HG03108 (cell line): ENCODE measurements around the gene DDA1.

Source experiments
- ATAC-seq: cut with Tn5 transposase; IDR thresholded peaks from one replicate; pipeline ENCODE4 v1.9.1; 2021; ENCODE audit warnings: moderate library complexity; ENCODE audit not compliant: unreplicated experiment

DDA1 gene

DNA sequence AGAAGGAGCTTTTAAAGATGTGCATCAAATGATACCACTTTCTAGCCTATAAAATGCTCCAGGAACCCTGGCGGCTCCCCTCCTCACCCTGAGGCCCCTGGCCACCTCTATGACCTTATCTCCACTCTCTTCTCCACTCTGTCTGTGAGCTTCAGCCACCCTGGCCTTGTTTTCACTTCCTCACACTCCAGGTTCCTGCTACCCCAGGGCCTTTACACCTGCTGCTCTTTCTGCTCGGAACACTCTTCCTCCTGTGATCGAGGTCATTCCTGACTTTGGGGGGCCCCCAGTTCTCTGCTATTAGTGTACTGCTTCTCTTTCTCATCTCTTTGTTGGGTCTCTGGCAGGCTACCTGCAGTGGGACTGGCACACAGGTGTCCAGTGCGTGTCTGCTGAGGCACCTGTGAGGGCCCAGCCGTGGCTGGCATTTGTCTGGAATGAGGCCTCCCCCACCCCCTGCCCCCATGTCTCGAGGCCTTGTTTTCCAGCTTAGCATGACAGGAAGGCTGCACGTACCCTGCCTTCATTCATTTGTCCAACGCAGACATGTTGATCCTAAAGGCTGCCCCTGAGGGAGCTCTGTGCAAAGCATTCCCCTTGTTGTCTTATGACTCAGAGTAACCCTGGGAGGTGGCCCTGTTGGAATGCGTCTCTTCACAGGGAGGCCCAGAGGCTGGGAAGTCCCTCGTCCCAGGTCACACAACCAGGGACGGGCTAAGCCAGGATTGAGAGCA, 2.3 kb downstream of the DDA1 start:
- no peak for ATAC-seq

DNA sequence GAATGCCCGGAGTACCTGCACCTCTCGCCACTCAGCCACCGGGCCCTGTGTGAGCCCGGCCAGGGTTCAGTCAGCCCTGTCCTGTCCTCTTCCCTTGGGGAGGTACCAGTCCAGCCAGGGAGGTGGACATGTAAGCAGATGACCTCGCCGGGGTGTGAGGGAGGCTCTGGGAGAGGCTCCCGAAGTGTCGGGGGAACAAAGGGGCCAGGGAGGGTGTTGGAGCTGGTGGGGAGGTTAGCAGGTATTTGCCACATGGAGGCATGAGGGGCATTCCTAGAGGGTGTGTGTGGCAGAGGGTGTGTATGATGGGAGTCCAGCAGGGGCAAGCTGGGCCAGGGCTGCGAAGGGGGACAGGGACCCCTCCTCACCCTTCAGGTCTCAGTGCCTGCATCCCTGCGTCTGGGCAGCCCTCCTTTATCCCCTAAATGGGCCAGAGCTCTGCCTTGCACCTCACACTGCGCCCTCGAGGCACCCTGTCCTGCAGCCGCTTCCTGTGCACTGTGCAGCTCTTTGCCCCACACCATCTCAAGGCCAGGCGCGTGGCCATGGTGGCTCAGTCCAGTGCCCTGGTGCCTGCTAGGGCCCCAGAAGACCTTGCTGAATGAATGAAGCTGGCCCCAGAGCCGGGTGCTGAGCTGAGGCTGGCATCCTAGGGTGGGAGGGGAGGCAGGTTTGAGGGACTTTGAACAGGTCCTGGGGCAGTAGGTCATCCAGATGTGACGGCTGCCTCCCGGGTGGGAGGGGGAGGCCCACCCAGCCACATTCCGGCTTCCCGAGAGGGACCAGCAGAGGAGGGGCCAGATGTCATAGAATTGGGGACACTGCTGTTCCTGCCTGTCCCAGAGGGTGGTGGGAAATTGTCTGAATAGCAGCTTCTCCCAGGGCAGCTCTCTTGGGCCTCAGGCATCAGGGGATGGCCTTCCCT, 3.1 kb downstream of the DDA1 start:
- no peak for ATAC-seq

DNA sequence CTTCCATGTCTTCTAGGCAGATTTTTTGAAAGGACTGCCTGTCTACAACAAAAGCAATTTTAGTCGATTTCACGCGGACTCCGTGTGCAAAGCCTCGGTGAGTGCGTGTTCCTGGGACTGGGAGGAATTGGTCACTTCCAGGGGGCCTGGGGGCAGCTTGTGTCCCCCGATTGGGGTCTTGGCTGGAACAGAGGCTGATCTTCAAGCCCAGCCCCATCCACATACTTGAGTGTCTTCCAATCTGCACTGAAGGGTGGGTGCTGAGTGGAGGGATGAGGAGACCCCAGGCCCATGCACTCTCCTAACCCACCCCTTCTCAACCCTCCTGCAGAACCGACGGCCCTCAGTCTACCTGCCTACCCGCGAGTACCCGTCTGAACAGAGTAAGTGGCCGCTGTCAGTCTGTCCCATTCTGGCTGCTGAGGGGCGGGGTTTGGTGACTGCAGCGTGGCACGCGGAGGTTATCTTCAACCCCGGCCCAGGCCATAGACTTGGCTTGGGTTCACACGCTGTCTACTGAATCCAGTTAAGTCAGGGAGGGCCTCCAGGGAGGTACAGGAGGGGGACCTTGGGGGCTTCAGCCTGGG, 4.7 kb downstream of the DDA1 start:
- no peak for ATAC-seq

DNA sequence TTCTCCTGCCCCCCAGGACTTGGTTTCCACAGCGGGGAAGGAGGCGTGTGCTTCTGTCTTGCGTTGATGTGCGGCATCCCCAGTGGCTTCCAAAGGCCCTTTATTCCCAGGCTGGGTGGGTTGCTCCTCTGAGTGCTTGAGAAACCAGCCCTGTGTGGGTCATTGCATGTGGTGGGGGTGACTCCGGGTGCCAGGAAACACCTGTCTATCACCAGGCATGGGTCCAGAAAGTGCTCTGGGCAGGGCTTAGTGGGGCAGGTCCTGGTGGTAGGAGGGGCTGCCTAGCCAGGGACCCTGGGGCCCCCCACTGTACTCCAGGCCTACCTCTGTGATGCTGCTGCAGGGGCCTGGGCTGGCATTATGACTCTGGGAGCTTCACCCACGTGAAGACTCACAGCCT, 9.6 kb downstream of the DDA1 start:
- no peak for ATAC-seq

DNA sequence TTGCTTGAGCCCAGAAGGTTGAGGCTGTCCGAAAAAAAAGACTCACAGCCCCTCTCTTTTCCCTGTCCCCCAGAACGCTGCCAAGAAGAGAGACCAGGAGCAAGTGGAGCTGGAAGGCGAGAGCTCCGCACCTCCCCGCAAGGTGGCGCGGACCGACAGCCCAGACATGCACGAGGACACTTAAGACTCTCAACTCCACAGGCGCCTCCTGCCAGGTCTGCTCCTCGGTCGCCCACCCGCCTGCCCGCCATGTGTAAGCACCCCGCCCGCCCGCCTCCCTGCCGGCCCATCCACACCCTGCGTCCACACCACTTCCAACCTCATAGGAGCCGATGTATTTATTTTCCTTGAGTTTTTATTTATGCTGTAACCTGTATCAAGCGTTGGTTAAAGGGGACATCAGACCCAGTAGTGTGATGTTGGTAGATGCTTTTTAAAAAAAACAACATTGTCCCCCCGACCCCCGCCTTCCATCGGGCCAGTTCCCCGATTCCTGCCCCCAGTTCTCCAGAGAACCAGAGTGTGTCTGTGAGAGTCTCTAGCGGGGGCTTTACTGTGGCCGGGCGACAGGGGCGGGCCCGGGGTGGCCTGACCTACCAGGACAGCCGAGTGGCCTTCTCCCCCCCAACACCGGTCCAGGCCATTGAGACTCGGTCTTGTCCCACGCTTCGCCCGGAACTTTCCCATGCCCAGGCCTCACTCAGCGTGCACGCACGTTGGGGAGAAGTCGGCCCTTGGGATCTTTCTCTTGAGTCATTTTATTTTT, 10.3 kb downstream of the DDA1 start:
- no peak for ATAC-seq

DNA sequence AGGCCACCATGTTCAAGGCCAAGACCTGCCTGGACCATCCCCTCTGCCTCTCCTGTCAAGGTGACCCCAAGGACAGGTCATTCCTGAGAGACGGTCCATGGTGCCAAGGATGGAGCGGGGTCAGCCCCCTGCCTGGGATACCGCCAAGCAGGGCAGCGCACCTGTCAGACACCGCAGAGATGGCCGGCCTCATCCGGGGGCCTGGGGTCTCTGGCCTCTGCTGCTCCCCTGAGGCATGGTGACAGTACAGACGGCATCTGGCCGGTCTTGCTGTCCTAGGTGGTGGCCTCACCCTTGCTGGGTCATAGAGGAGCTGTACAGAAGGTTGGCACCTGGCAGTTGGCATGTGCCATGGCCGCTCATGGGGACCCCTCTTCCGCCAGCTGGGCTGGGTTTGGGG, 11.1 kb downstream of the DDA1 start:
- ATAC-seq = no peak

DNA sequence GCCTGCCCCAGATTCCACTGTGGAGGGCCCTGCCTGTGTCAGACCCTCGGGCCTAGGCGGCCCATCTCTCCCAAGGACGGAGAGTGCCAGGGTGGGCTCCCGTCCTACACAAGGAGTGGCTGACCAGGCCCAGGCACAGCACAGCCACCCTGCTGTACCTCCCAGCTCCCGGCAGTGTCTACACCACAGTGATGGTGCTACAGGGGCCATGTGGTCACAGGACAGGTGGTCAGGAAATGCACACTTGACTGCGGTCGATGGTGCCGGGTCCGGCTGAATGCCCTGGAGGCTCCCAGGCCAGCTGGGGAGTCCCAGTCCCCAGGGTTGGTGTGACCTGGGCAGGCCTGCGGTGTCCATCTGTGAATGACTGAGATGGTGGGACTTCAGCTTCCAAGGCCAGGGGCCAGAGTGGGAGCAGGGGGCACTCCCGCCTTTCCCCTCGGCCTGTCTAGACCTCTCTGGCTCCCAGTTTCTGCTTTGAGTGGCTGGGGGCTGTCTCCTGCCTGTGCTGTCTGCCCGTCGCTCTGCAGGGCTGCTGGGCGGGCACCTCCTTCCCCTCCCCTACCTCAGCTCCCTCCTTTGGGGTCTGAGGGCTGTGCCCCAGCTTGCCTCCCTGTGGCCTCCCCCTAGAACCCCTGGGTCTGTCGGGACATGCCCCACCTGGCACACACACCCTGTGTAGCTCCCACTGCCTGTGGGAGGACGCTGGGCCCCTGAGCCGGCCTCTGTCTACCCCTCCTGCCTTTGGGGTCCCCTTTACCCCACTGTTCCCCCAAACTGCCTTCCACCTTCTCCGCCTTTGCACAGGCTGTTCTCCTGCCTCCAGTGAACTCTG, 12.5 kb downstream of the DDA1 start:
- ATAC-seq = no peak

DNA sequence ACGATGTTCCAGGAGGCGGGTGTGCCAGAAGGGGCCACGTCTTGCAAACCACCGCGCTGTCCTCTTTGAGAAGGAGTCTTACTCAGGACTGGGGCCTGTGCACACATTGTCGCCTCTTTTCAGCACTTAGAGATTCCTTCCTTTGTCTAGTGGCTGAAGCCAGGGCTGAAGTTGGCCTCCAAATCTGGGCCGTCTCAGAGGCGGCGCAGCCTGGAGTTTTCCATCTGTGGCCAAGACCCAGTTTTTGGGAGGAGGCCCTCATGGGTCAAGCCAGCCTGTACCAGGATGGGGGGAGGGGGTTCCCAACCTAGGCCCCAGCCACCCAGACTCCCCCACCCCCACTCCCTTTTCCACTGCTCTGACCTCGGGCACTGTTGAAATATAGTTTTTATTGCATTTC, 13.5 kb downstream of the DDA1 start:
- no peak for ATAC-seq

DNA sequence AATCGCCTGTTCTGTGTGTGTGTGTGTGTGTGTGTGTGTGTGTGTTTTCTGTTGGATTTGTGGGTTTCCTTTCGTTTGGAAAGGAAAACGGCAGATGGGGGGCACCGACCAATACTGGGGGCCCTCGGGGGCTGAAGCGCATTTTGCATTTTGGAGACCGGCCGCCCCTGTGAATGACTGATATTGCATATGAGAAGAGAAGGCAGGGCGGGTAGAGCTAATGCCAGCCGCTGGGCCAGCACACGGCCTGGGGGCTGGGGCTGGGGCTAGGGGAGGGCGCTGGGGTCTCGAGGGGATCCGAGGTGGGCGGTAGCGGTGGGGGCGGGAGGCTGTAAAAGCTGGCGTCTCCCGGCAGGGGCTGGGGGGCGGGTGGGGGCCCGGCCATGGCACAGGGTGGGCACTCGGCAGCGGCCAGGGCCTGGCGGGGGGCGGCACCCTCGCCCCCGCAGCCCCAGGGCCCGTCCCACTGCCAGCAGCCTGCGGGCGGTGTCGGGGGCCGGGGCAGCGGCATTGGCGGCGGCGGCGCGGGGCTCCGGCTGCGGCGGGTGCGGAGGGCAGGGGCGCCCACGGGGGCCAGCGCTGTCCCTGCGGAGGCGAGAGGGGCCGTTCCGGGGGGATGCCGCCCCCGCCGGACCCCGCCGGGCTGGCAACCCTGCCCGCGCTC, 14.1 kb downstream of the DDA1 start:
- ATAC-seq = no peak

DNA sequence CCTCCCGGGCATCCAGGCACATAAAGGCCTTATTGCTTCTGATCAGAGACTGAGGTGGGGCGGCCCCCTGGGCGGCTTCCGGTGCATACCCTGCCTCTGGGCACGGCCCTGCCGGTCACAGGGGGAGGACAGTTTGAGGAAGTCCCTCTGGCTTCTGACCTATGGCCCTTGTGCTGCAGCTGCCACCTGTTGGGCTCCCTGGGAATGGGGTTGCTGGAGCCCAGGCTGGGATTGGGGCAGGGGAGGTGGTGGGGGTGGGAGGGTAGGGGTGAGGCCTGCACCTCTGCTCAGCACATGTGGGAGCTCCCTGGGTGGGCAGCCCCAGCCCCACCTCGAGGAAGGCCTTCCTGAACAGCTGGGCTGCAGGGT, 14.6 kb downstream of the DDA1 start:
- no peak for ATAC-seq

DNA sequence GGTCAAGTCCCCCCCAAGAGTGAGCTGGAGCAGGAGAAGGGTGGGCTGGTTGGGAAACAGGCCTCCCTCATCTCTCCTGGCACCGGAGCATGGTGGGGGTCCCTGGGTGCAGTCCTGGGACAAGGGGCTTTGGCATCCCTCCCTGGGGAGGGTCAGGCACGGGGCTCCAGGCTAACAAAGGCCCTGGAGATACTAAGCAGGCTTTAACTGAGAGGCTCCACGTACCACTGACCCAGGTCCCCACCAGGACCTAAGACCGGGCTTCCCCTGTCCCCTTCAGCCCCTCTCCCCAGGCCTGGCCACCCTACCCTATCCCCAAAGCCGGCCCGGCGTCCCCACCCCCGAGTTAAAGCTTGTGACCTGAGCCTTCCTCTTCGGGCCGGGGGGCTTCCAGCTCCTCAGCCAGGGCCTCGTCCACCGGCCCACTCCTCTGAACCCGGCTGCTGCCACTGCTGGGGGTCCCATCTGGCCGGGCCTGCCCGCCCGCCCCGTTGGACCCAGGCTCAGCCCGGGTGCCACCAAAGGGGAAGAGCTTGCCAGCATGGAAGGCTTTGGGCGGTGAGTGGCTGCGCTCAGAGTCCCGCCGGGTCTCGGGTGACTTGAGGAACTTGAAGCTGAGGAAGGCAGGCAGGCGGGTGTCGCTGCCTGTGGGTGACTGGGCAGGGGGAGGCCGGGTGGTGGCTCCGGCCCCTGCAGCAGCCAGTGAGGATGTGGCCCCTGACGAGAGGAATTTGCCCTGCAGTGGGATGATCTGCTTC, 15.2 kb downstream of the DDA1 start:
- no peak for ATAC-seq

DNA sequence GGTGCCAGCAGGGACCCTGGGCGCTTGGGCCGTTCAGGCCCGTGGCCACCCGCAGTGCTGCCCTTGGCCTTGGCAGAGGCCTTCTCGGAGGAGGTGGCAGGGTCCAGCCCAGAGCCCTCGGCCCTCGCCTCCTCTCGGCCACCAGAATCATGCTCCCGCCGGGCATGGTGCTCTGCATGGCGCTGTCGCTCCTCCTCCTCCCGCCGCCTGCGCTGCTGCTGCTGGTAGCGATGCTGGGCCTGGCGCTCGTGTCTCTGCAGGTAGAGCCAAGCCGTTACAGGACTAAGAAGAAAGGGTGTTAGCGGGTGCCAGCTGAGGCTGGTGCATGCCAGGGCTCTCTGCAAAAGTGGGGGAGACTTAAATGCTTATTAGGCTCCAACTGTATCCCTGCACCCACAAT, 15.8 kb downstream of the DDA1 start:
- no peak for ATAC-seq

DNA sequence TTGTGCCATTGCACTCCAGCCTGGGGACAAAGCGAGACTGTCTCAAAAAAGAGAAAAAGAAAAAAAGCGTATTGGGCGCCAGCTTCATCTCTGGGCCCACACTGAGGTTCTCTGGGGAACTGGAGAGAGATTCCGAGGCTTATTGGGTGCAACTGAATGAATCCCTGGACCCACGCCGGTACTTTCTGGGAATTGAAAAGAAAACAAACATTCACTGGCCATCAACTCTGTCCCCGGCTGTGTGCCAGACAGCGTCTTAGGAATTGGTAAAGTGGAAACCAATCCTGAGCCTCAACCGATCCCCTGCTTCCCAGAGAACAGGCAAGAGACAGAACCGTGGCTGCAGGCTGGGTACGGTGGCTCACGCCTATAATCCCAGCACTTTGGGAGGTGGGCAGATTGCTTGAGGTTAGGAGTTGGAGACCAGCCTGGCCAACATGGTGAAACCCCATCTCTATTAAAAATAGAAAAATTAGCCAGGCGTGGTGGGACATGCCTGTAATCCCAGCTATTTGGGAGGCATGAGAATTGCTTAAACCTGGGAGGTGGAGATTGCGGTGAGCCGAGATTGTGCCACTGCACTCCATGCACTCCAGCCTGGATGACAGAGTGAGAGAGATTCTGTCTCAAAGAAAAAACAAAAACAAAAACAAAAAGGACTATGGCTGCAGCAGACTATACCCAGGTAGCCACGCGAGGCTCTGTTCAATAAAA, 16.7 kb downstream of the DDA1 start:
- no peak for ATAC-seq

DNA sequence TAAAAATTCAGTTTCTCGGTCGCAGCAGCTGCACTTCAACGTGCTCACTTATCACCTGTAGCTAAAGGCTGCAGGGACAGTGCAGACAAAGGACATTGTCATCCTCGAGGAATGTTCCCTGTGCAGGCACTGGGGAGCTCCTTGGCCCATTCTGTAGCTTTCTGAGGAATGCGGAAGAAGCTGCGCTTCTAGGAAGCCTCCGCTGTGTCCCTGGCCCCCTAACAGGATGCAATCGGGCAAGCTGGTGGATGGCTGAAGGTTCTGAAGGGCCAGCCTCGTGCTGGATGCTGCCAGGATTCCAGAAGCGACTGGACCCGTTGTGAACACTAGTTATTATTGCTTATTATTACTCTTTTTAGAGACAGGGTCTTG, 17.2 kb downstream of the DDA1 start:
- no peak for ATAC-seq

DNA sequence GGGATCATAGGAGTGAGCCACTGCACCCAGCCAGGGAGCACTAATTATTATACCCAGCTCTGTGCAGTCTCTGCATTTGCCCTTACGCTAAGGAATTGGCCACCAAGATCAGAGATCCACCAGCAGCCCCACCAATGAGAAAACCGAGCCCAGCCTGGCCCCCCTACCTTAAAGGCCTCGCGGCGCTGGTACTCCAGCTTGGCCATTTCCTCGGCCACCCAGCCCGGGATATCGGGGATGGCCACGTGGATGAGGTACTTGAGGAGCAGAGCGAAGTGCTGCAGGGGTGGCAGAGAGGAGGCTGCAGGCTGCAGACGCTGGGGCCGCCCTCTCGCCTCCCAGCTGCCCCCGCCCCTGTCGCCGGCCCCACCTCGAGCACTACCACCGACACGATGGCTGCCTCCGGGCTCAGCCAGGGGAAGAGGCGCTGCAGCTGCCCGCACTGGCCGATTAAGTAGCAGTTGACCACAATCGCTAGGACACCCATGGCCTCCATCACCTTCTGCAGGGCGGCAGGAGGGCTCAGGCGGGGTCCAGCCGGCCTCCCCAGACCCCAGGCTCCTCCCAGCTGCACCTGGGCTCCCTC, 17.8 kb downstream of the DDA1 start:
- no peak for ATAC-seq

DNA sequence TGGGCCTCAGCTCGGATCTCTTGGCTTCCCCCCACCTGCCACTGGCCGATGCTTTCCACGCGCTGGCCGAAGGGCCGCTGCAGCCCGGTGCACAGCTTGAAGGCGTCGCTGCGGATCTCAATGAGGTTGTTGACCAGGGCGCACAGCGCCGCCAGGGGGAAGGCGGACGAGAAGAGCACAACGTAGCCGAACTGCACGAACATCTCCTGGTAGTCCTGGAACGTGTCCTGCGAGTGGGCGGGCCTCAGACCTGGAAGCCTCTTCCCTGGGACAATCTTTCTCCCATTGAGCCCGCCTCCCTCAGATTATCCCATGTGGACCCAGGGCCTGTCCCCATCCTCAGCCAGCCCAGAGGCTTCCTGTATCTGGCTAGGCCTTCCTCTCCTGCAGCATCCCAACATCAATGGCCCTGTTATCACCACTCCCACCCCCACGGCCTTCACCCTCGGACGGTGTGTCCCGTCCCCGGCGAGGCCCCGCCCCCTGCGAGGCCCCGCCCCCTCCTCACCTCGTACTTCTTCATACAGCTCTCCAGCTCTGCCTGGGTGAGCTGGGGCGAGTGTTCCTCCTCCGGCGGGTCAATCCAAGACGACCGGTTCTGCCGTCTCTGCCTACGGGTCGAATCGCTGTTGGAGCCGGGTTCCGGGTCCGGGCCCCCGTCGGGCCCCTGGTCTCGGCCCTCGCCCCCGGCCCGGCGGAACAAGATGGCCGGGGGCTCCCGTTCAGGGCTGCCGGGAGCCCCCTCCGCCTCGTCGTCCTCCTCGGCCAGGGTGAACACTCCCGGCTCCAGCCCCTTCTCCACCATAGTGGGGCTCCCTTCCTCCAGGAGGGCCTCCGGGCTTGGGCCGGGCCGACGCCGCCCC, 18.5 kb downstream of the DDA1 start:
- no peak for ATAC-seq
